HFF-Myc (cell line): Measurements from ENCODE around the gene MIB1.

Experiments used
- DNase-seq: peaks from one replicate; pipeline ENCODE4 v3.0.0-alpha.2; 2011; ENCODE audit warnings: low read depth; ENCODE audit errors: extremely low read depth
- H3K4me3 ChIP-seq: replicated peaks from 2 replicates; pipeline ENCODE4 v1.5.1; 2011; ENCODE audit warnings: low read depth, mild to moderate bottlenecking, control low read depth, low read length
- CTCF ChIP-seq: IDR thresholded peaks from 2 replicates; pipeline ENCODE4 v1.5.1; 2012; ENCODE audit warnings: mild to moderate bottlenecking, low read depth, low read length, control low read depth; ENCODE audit errors: missing control alignments

The MIB1 gene

GRCh38 chr18:21740538-21741311 lies at the start of gene MIB1:
Gene MIB1, plus strand, starts transcription at chr18:21740792. Its CDS starts 792 bp downstream, at chr18:21741584.
- peak; percentile 89 for DNase-seq
- no peak for TF ChIP-seq CTCF
- peak within 1 kb of the TSS; percentile 69 for H3K4me3 ChIP-seq

GRCh38 chr18:21693322-21693721 lies 47.3 kb upstream of the MIB1 start:
- DNase-seq: no peak
- no peak overlapping the region for H3K4me3 ChIP-seq
- no peak for TF ChIP-seq CTCF

- DNase-seq: no peak
- no peak overlapping the region for H3K4me3 ChIP-seq
- TF ChIP-seq CTCF: no peak
Measured at GRCh38 chr18:21700528-21701075, 40.0 kb upstream of the MIB1 start.

GRCh38 chr18:21701621-21702020 lies 39.0 kb upstream of the MIB1 start:
- TF ChIP-seq CTCF: no peak
- DNase-seq: no peak
- no peak overlapping the region for H3K4me3 ChIP-seq

GRCh38 chr18:21702602-21703001 lies 38.0 kb upstream of the MIB1 start:
- no peak for TF ChIP-seq CTCF
- peak overlapping the region; percentile 69; the same call in 1 of the 2 replicates for H3K4me3 ChIP-seq
- no peak for DNase-seq

- DNase-seq: no peak
- no peak for TF ChIP-seq CTCF
- peak overlapping the region; percentile 69 for H3K4me3 ChIP-seq
Measured at GRCh38 chr18:21703241-21703820, 37.3 kb upstream of the MIB1 start.
